AG04449 (cell line): ENCODE data around the gene OSBPL9.

ENCODE experiments used
- CTCF ChIA-PET: fragments of 350-600 bp; formaldehyde crosslinking; extraction: SDS; loops from one replicate; lab custom pipeline; 2021; ENCODE audit warnings: antibody characterized with exemption; lab: Yijun Ruan, JAX
- POLR2A ChIA-PET: fragments of 400-600, 350-600 bp; formaldehyde crosslinking; extraction: SDS; loops from one replicate; lab custom pipeline; 2020; ENCODE audit warnings: antibody characterized with exemption, inconsistent platforms; lab: Yijun Ruan, JAX
- DNase-seq: peaks from one replicate; pipeline ENCODE4 v3.0.0-alpha.2; 2010; ENCODE audit warnings: low read depth, low spot score
- H3K4me3 ChIP-seq: 2 replicates; pipeline ENCODE4 v1.5.1; 2011; ENCODE audit warnings: low read depth, mild to moderate bottlenecking, control low read depth, low read length
- TF ChIP-seq, protein P1 (sequence below): IDR thresholded peaks from one replicate; pipeline ENCODE4 v1.5.1; 2011; ENCODE audit warnings: mild to moderate bottlenecking, moderate library complexity, low read length, control low read depth, inconsistent platforms; ENCODE audit not compliant: insufficient read depth; ENCODE audit errors: missing control alignments

The OSBPL9 gene

DNA sequence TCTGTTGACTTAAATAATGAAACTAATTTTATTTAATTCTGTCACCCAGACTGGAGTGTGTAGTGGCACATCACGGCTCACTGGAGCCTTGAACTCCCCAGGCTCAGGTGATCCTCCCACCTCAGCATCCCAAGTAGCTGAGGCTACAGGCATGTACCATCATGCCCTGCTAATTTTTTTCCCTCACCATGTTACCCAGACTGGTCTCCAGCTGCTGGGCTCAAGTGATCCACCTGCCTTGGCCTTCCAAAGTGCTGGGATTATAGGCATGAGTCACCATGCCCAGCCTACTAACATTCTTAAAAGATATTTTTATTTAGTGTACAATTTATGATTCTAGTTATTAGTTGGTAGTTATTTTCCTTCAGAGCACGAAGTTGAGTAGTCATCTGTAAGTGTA lies 212.2 kb downstream of the OSBPL9 start:
- H3K4me3 ChIP-seq, result no peak overlapping the region
- no peak for DNase-seq
- TF ChIP-seq, protein P1, sequence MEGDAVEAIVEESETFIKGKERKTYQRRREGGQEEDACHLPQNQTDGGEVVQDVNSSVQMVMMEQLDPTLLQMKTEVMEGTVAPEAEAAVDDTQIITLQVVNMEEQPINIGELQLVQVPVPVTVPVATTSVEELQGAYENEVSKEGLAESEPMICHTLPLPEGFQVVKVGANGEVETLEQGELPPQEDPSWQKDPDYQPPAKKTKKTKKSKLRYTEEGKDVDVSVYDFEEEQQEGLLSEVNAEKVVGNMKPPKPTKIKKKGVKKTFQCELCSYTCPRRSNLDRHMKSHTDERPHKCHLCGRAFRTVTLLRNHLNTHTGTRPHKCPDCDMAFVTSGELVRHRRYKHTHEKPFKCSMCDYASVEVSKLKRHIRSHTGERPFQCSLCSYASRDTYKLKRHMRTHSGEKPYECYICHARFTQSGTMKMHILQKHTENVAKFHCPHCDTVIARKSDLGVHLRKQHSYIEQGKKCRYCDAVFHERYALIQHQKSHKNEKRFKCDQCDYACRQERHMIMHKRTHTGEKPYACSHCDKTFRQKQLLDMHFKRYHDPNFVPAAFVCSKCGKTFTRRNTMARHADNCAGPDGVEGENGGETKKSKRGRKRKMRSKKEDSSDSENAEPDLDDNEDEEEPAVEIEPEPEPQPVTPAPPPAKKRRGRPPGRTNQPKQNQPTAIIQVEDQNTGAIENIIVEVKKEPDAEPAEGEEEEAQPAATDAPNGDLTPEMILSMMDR, result no peak
- ChIA-PET CTCF (no interaction called here), POLR2A (no interaction called here)

DNA sequence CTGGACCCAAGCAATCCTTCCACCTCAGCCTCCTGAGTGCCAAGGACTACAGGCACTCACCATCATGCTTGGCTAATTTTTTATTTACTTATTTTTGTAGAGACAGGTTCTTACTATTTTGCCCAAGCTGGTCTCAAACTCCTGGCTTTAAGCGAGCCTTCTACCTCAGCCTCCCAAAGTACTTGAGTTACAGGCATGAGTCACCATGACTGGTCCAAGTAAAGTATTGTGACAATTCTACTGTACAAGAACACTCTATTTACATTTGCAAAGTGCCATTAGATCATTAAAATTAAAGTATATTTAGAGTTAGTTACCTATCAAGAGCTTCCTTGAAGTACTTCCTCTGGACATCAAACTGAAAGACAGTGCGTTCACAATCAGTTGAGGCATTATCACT lies 216.8 kb downstream of the OSBPL9 start:
- ChIA-PET POLR2A (no interaction called here), CTCF (no interaction called here)
- DNase-seq, result no peak
- H3K4me3 ChIP-seq, result no peak overlapping the region
- TF ChIP-seq, protein P1, result no peak

DNA sequence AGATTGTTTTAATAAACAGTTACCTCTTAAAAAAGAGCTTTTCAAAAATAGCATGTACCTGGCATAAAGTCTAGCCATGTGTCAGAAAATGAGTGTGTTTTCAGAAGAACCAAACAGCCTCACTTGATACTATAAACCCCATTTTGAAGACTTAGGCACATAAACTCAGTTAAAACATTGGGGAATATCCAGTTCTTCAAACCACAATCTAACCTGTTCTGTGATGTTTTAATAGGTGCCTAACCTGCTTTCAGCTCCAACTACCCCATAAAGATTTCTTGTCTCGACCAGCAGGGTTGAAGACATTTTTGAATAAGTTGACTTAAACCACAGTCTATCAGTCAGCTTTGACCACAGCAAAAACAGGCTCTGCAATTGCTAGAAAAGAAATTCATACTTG lies 220.4 kb downstream of the OSBPL9 start:
- TF ChIP-seq, protein P1, result no peak
- DNase-seq, result no peak
- POLR2A ChIA-PET, result no interaction called here
- CTCF ChIA-PET, result interaction anchor here (0.8 to 1.5 kb wide), 2 partner anchors 59 to 164 kb away, joined by 3 to 4 read pairs; no protein-coding TSS in a partner anchor
- H3K4me3 ChIP-seq, result no peak overlapping the region
